Heart left ventricle (tissue), 16 donors: ENCODE results near the gene ARL8A. TPM values are rescaled to one million over a fixed set of nuclear protein-coding genes. Genes with fewer than 3 reads are reported as not detected.
"Not testable (repeated sequence)": the region's sequence is repeated elsewhere in the genome, so short reads cannot be mapped to it uniquely, and the experiment has no call there.

Experiments
- ATAC-seq, 4 donors: fragments of 200-7000 bp; cut with Tn5 transposase; one replicate each; pipeline ENCODE4 v1.9.1; 2020 to 2022; ENCODE audit warnings: moderate library complexity in 4 of 4, mild to moderate bottlenecking in 3 of 4, moderate number of reproducible peaks in 1 of 4
- DNase-seq, 5 donors: peaks; one replicate each; pipeline ENCODE4 v3.0.0-alpha.2; 2020
- H3K27ac ChIP-seq, 12 donors: fragments of 200-600 bp; sonication (generic) in 4 of 12; one replicate each; pipeline versions ENCODE4 v1.5.0 to v1.8.0; 2016 to 2022; ENCODE audit warnings: mild to moderate bottlenecking in 2 of 12
- H3K27me3 ChIP-seq, 9 donors: fragments of 200-600 bp; sonication (generic) in 2 of 9; one replicate each; pipeline versions ENCODE4 v1.5.1 to v1.8.0; 2016 to 2022; ENCODE audit warnings: mild to moderate bottlenecking in 3 of 9
- H3K36me3 ChIP-seq, 9 donors: fragments of 200-600 bp; sonication (generic) in 2 of 9; one replicate each; pipeline versions ENCODE4 v1.5.0 to v1.8.0; 2018 to 2022; ENCODE audit warnings: mild to moderate bottlenecking in 2 of 9
- H3K4me1 ChIP-seq, 12 donors: fragments of 200-600 bp; sonication (generic) in 4 of 12; one replicate each; pipeline versions ENCODE4 v1.5.0 to v1.8.0; 2016 to 2022; ENCODE audit warnings: mild to moderate bottlenecking in 3 of 12
- H3K4me3 ChIP-seq, 12 donors: fragments of 200-600 bp; sonication (generic) in 4 of 12; one replicate each; pipeline versions ENCODE4 v1.5.0 to v1.8.0; 2017 to 2022; ENCODE audit warnings: mild to moderate bottlenecking in 9 of 12, moderate library complexity in 4 of 12
- H3K9me3 ChIP-seq, 12 donors: fragments of 200-600 bp; sonication (generic) in 4 of 12; one replicate each; pipeline versions ENCODE4 v1.5.0 to v1.8.0; 2016 to 2022; ENCODE audit warnings: mild to moderate bottlenecking in 1 of 12
- POLR2A ChIP-seq, 2 donors: fragments of 450-650 bp; IDR thresholded peaks; one replicate each; pipeline ENCODE4 v1.6.1; 2017; ENCODE audit warnings: antibody characterized with exemption in 2 of 2, mild to moderate bottlenecking in 2 of 2, moderate library complexity in 2 of 2
- WGBS, 4 donors: extraction: QIAGEN DNeasy Blood & Tissue Kit in 2 of 4; methylation state at CpG; one replicate each; pipeline versions ENCODE4 v1.1.5 to v1.1.7; 2013 to 2018; 5-methylcytosine and 5-hydroxymethylcytosine counted together
- intact Hi-C, 10 donors: fragments of 100-400 bp; cut with DNase I; formaldehyde crosslinking; loops; one replicate each; pipeline versions ENCODE4 v1.11.1 to v1.14.2; 2022
- polyA plus RNA-seq, 2 donors: library from polyadenylated mRNA; stranded (reverse); fragments of 200-250 nt; gene quantifications; one replicate each; pipeline ENCODE4 v1.2.3, GENCODE V29; 2013
- total RNA-seq, 9 donors: library from RNA; depleted of rRNA in 2 of 9; stranded (reverse); fragments of >200 nt in 2 of 9; fragmentation: NEBNext Ultra II Directional in 3 of 9; extraction: Animal tissue kit (Norgen Biotek cat#: 25700) in 3 of 9; gene quantifications; one replicate each; pipeline versions ENCODE4 v1.1.0 to v1.2.4, GENCODE V29; 2016 to 2023
- TF ChIP-seq, protein P1 (sequence below), 12 donors: fragments of 200-600 bp; sonication (generic) in 4 of 12; IDR thresholded peaks; one replicate each; pipeline versions ENCODE4 v1.5.0 to v1.8.0; 2018 to 2022; ENCODE audit warnings: antibody characterized with exemption in 12 of 12, mild to moderate bottlenecking in 5 of 12
- donor health status: ischemic (EF 13 %, LVEDD 7.1; RV severe dilation, severe dysfunction).
- donor health status: healthy with polysubstance abuse.
- donor health status: DM: no; HTN: yes; CAD: no.
- donor health status: DM: no; HTN: no; CAD: no.
- donor health status: ischemic (EF 25% LVEDD 6.9; RV normal size, moderate dysfunction).
- donor health status: ischemic (EF 25% LVEDD 5.7; RV mildly dilated, moderate dysfunction).
- donor health status: healthy.
- donor health status: DM: yes; HTN: yes; CAD: no.
- donor health status: ischemic (EF 35%, LVEDD 5.7; RV mildly dilated, moderate dysfunction).
- donor health status: nonischemic (EF 11% LVEDD 7.7; RV severe dilation, severe dysfunction).
- donor health status: DM: yes; HTN: yes; CAD: no.
- donor health status: PGD.
- donor health status: ischemic (EF 29% LVEDD 5.4; RV normal size, mild dysfunction).
- donor health status: nonischemic (EF 23%, LVEDD 6.1; RV moderate dilation, normal function).

ARL8A gene
- total and polyA plus RNA-seq, 11 donors = 22.6 to 86.4 (median 73.3) TPM

DNA sequence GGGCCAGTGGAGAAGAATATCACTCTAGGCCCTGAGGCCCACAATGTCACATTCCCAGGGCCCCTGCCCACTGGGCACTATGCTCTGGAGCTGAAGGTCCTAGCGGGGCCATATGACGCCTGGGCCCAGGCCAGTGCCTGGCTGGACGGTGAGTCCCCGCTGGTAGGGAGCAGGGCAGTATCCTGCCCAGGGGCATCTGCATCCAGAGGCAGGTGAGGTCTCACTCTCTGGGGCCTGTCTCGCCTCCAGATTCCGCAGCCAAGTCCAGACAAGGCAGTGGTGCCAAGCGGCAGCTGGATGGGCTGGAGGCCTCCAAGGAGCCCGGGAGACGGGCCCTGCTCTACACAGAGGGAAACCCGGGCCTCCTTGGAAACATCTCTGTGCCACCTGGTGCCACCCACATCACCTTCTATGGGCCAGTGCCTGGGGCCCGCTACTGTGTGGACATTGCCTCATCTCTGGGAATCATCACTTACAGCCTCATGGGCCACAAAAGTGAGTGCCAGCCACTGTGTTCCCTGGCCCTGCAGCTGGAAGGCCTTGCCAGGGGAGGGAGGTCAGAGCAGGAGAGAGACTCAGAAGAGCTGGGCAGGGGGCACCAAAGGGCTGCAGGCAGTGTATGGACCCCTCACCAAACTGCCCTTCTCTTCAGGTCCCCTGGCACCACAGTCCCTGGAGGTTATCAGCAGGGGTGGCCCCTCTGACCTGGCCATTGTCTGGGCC, 26.9 kb upstream of the ARL8A start:
- no peak for ATAC-seq
- peaks cover 0 to 5% (median 0%) of the 10 kb centered on the region in 12 donors for H3K4me1 ChIP-seq
- DNase-seq = peak in 1 of 5 donors; percentile 52
- 93 to 98% (median 98%) methylated on average over 9 to 11 of the region's 11 CpGs for WGBS, 4 donors
- no peak overlapping the region for H3K4me3 ChIP-seq
- TF ChIP-seq, protein P1, sequence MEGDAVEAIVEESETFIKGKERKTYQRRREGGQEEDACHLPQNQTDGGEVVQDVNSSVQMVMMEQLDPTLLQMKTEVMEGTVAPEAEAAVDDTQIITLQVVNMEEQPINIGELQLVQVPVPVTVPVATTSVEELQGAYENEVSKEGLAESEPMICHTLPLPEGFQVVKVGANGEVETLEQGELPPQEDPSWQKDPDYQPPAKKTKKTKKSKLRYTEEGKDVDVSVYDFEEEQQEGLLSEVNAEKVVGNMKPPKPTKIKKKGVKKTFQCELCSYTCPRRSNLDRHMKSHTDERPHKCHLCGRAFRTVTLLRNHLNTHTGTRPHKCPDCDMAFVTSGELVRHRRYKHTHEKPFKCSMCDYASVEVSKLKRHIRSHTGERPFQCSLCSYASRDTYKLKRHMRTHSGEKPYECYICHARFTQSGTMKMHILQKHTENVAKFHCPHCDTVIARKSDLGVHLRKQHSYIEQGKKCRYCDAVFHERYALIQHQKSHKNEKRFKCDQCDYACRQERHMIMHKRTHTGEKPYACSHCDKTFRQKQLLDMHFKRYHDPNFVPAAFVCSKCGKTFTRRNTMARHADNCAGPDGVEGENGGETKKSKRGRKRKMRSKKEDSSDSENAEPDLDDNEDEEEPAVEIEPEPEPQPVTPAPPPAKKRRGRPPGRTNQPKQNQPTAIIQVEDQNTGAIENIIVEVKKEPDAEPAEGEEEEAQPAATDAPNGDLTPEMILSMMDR (IDR thresholded peaks at IDR 0.05) = no peak
- no peak for TF ChIP-seq POLR2A (IDR thresholded peaks at IDR 0.05)
- no peaks in the 10 kb centered on the region for H3K27me3 ChIP-seq
- intact Hi-C loops = no loop called here
- no peaks in the 10 kb centered on the region for H3K36me3 ChIP-seq
- no peak overlapping the region for H3K27ac ChIP-seq
- no peaks in the 10 kb centered on the region for H3K9me3 ChIP-seq

DNA sequence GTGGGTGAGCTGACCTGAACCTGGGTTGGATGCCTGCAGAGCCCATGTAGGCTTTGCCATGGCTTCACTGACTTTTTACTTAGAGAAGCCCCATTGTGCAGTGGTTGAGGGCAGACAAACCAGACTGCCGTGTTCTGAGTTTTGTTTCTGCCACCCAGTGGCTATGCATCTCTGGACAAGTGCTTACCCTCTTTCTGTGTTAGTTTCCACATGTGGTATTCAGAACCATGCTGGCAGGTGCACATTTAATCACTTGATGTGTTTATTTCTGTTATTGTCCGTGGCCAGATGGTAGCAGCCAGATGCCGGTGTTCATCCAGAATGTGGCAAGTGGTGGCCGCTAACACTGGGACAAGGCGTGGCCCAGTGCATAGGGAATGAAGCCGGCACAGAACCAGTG, 26.2 kb upstream of the ARL8A start:
- intact Hi-C loops = no loop called here
- 82 to 90% (median 88%) methylated on average over 6 of the region's 6 CpGs for WGBS, 4 donors
- Histone ChIP-seq H3K27me3 (no peaks in the 10 kb centered on the region), H3K27ac (no peak overlapping the region), H3K9me3 (no peaks in the 10 kb centered on the region), H3K36me3 (no peaks in the 10 kb centered on the region), H3K4me1 (peaks cover 0 to 5% (median 0%) of the 10 kb centered on the region in 12 donors), H3K4me3 (no peak overlapping the region)
- DNase-seq (no peak), ATAC-seq (no peak)
- TF ChIP-seq, protein P1 (IDR thresholded peaks at IDR 0.05) = no peak
- no peak for TF ChIP-seq POLR2A (IDR thresholded peaks at IDR 0.05)

DNA sequence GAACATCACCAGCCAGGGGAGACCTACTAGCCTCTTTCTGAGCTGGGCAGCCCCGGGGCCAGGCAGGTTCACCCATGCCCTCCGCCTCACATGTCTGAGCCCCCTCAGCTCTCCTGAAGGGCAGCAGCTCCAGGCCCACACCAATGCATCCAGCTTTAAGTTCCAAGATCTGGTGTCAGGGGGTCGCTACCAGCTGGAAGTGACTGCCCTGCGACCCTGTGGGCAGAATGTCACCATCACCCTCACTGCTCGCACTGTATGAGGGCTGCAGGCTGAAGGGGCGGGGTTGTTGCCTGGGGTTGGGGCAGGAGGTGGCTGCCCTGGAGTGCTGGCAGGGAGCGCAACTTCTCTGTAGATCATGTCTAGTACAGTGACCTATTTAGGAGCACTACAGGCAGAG, 24.3 kb upstream of the ARL8A start:
- DNase-seq = no peak
- Histone ChIP-seq H3K4me1 (peaks cover 0 to 16% (median 0%) of the 10 kb centered on the region in 12 donors), H3K4me3 (no peak overlapping the region), H3K36me3 (no peaks in the 10 kb centered on the region), H3K9me3 (no peaks in the 10 kb centered on the region), H3K27me3 (no peaks in the 10 kb centered on the region), H3K27ac (no peak overlapping the region)
- no peak for ATAC-seq
- intact Hi-C loops = loop anchor here in 1 of 10 donors (5.0 kb wide), 1 partner anchor 538 kb away; no protein-coding TSS in a partner anchor
- 93 to 100% (median 96%) methylated on average over 5 to 7 of the region's 7 CpGs for WGBS, 4 donors
- no peak for TF ChIP-seq POLR2A (IDR thresholded peaks at IDR 0.05)
- TF ChIP-seq, protein P1 (IDR thresholded peaks at IDR 0.05) = no peak

DNA sequence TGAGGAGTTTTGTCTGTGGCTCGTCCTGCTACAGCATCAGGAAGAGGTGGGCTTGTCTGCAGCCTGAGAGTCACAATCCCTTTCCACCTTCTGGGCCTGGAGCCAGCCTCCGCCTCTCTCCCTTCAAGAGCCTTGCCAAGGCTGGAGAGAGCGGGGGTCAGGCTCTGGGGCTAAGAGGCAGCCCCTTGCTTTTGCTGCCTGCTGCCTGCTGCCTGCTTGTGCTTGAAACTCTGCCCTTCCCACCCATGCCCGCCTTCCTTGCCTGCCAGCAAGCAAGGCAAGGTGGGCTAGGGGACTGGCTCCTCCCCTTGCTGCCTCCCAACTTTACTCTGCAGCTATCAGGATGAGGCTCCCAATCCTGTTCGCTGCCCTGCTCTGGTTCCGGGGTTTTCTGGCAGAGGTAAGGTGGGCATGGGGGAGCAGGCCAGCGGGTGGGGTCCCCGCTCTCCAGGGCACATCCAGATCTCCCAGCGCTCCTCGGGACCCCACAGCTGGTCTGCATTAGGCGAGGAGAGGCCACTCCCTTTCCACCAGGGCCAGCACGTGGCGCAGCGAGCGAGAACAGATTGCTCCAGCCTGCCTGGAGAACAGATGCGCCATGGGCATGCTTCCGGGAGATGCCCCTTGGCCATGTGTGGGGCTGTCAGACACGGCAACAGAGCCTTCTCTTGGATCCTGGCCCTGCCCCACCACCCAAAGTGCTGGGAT, 23.3 kb upstream of the ARL8A start:
- H3K4me1 ChIP-seq = peaks cover 0 to 26% (median 0%) of the 10 kb centered on the region in 12 donors
- no peaks in the 10 kb centered on the region for H3K27me3 ChIP-seq
- H3K27ac ChIP-seq = no peak overlapping the region
- intact Hi-C loops = loop anchor here in 1 of 10 donors (5.0 kb wide), 1 partner anchor 539 kb away; no protein-coding TSS in a partner anchor
- no peaks in the 10 kb centered on the region for H3K36me3 ChIP-seq
- no peak overlapping the region for H3K4me3 ChIP-seq
- H3K9me3 ChIP-seq = no peaks in the 10 kb centered on the region
- 66 to 72% (median 69%) methylated on average over 14 to 18 of the region's 18 CpGs for WGBS, 4 donors
- peak in 2 of 4 donors; percentile 21 to 23 for ATAC-seq
- TF ChIP-seq, protein P1 (IDR thresholded peaks at IDR 0.05) = no peak
- no peak for TF ChIP-seq POLR2A (IDR thresholded peaks at IDR 0.05)
- peak in 2 of 5 donors; percentile 50 to 54 for DNase-seq

DNA sequence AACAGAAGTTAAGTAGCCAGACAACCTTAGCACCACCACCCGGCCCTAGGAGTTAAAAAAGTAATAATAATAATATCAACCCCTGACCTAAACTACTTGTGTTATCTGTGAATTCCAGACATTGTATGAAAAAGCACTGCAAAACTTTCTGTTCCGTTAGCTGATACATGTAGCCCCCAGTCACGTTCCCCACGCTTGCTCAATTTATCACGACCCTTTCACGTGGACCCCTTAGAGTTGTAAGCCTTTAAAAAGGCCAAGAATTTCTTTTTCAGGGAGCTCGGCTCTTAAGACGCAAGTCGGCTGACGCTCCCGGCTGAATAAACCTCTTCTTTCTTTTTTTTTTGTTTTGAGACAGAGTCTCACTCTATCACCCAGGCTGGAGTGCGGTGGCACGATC, 22.5 kb upstream of the ARL8A start:
- not testable (repeated sequence) for H3K36me3 ChIP-seq, H3K4me3 ChIP-seq, ATAC-seq, H3K27me3 ChIP-seq, H3K9me3 ChIP-seq, DNase-seq, H3K27ac ChIP-seq
- intact Hi-C loops = loop anchor here in 1 of 10 donors (5.0 kb wide), 1 partner anchor 540 kb away; no protein-coding TSS in a partner anchor
- whole genome bisulfite sequencing, 4 donors = 80 to 89% (median 86%) methylated on average over 13 of the region's 13 CpGs
- H3K4me1 ChIP-seq = peaks cover 0 to 34% (median 0%) of the 10 kb centered on the region in 12 donors
